Measurements from ENCODE around the gene IGF1R. TPM values are rescaled to one million over a fixed set of nuclear protein-coding genes. Genes with fewer than 3 reads are reported as not detected.

The IGF1R gene
- total RNA-seq, 1 experiment from 2014 or later, result 14.1 TPM

- Histone ChIP-seq H3K4me3 (no peak overlapping the region), H3K27me3 (replicated peaks) (no peaks in the 10 kb centered on the region), H3K27ac (no peak overlapping the region), H3K36me3 (no peaks in the 10 kb centered on the region; the same call in 1 of the 2 replicates), H3K4me1 (replicated peaks) (peaks cover 81% of the 10 kb centered on the region), H3K9me3 (replicated peaks) (no peaks in the 10 kb centered on the region)
- no peak for DNase-seq (ENCODE audit: low read depth in 1 of 2, low spot score in 2 of 2)
Measured at GRCh38 chr15:98722645-98723044, 74.3 kb downstream of the IGF1R start.

GRCh38 chr15:98723195-98723594 is 74.9 kb downstream of the IGF1R start:
- H3K4me3 ChIP-seq, result no peak overlapping the region
- H3K27ac ChIP-seq, result no peak overlapping the region
- H3K4me1 ChIP-seq (replicated peaks), result peaks cover 79% of the 10 kb centered on the region

GRCh38 chr15:98724048-98724447 is 75.7 kb downstream of the IGF1R start:
- no peak for DNase-seq (ENCODE audit: low read depth in 1 of 2, low spot score in 2 of 2)
- H3K4me3 ChIP-seq, result no peak overlapping the region
- H3K9me3 ChIP-seq (replicated peaks), result no peaks in the 10 kb centered on the region
- peaks cover 79% of the 10 kb centered on the region for H3K4me1 ChIP-seq (replicated peaks)
- H3K27ac ChIP-seq, result no peak overlapping the region
- no peaks in the 10 kb centered on the region for H3K27me3 ChIP-seq (replicated peaks)
- no peaks in the 10 kb centered on the region; the same call in 1 of the 2 replicates for H3K36me3 ChIP-seq

More at GRCh38 chr15:98723195-98723594, 74.9 kb downstream of the IGF1R start:
- no peak for DNase-seq (ENCODE audit: low read depth in 1 of 2, low spot score in 2 of 2)
- Histone ChIP-seq H3K9me3 (replicated peaks) (no peaks in the 10 kb centered on the region), H3K36me3 (no peaks in the 10 kb centered on the region; the same call in 1 of the 2 replicates), H3K27me3 (replicated peaks) (no peaks in the 10 kb centered on the region)

- no peak overlapping the region for H3K4me3 ChIP-seq
- H3K27ac ChIP-seq, result no peak overlapping the region
- peaks cover 79% of the 10 kb centered on the region for H3K4me1 ChIP-seq (replicated peaks)
- H3K9me3 ChIP-seq (replicated peaks), result no peaks in the 10 kb centered on the region
- no peaks in the 10 kb centered on the region for H3K27me3 ChIP-seq (replicated peaks)
- no peaks in the 10 kb centered on the region; the same call in 1 of the 2 replicates for H3K36me3 ChIP-seq
- DNase-seq (ENCODE audit: low read depth in 1 of 2, low spot score in 2 of 2), result no peak
Measured at GRCh38 chr15:98724494-98724893, 76.2 kb downstream of the IGF1R start.

- Histone ChIP-seq H3K27ac (peak overlapping the region; percentile 92; the same call in 1 of the 2 replicates), H3K9me3 (replicated peaks) (no peaks in the 10 kb centered on the region), H3K4me3 (no peak overlapping the region), H3K27me3 (replicated peaks) (no peaks in the 10 kb centered on the region), H3K36me3 (no peaks in the 10 kb centered on the region), H3K4me1 (replicated peaks) (peaks cover 77% of the 10 kb centered on the region)
- DNase-seq (ENCODE audit: low read depth in 1 of 2, low spot score in 2 of 2), result no peak
Measured at GRCh38 chr15:98725874-98726273, 77.5 kb downstream of the IGF1R start.

GRCh38 chr15:98727115-98728040 is 79.0 kb downstream of the IGF1R start:
- H3K4me1 ChIP-seq (replicated peaks), result peaks cover 67% of the 10 kb centered on the region
- H3K9me3 ChIP-seq (replicated peaks), result no peaks in the 10 kb centered on the region
- H3K27ac ChIP-seq, result peak overlapping the region; percentile 92
- no peaks in the 10 kb centered on the region for H3K27me3 ChIP-seq (replicated peaks)
- H3K4me3 ChIP-seq, result no peak overlapping the region
- H3K36me3 ChIP-seq, result no peaks in the 10 kb centered on the region
- peak; percentile 98 to 99 for DNase-seq (ENCODE audit: low read depth in 1 of 2, low spot score in 2 of 2)

- H3K36me3 ChIP-seq, result no peaks in the 10 kb centered on the region
- no peak overlapping the region for H3K4me3 ChIP-seq
- peak overlapping the region; percentile 92 for H3K27ac ChIP-seq
- no peaks in the 10 kb centered on the region for H3K9me3 ChIP-seq (replicated peaks)
- DNase-seq (ENCODE audit: low read depth in 1 of 2, low spot score in 2 of 2), result peak in 1 of 2 experiments; percentile 52
- no peaks in the 10 kb centered on the region for H3K27me3 ChIP-seq (replicated peaks)
- peaks cover 58% of the 10 kb centered on the region for H3K4me1 ChIP-seq (replicated peaks)
Measured at GRCh38 chr15:98728082-98728810, 79.9 kb downstream of the IGF1R start.

GRCh38 chr15:98728811-98729160 is 80.4 kb downstream of the IGF1R start:
- peaks cover 53% of the 10 kb centered on the region for H3K4me1 ChIP-seq (replicated peaks)
- H3K36me3 ChIP-seq, result no peaks in the 10 kb centered on the region
- no peak overlapping the region for H3K4me3 ChIP-seq
- DNase-seq (ENCODE audit: low read depth in 1 of 2, low spot score in 2 of 2), result no peak
- no peaks in the 10 kb centered on the region for H3K27me3 ChIP-seq (replicated peaks)
- peak overlapping the region; percentile 92 for H3K27ac ChIP-seq
- H3K9me3 ChIP-seq (replicated peaks), result no peaks in the 10 kb centered on the region

GRCh38 chr15:98729446-98730042 is 81.2 kb downstream of the IGF1R start:
- H3K27me3 ChIP-seq (replicated peaks), result no peaks in the 10 kb centered on the region
- H3K4me1 ChIP-seq (replicated peaks), result peaks cover 57% of the 10 kb centered on the region
- DNase-seq (ENCODE audit: low read depth in 1 of 2, low spot score in 2 of 2), result peak; percentile 88
- no peaks in the 10 kb centered on the region for H3K9me3 ChIP-seq (replicated peaks)
- no peak overlapping the region for H3K4me3 ChIP-seq
- no peaks in the 10 kb centered on the region for H3K36me3 ChIP-seq
- H3K27ac ChIP-seq, result peak overlapping the region; percentile 92

- H3K4me1 ChIP-seq (replicated peaks), result peaks cover 68% of the 10 kb centered on the region
- no peak overlapping the region for H3K27ac ChIP-seq
- H3K27me3 ChIP-seq (replicated peaks), result no peaks in the 10 kb centered on the region
Measured at GRCh38 chr15:98730860-98731711, 82.7 kb downstream of the IGF1R start.

GRCh38 chr15:98731712-98732450 is 83.5 kb downstream of the IGF1R start:
- H3K4me1 ChIP-seq (replicated peaks), result peaks cover 61% of the 10 kb centered on the region
- no peak overlapping the region for H3K27ac ChIP-seq
- no peak for DNase-seq (ENCODE audit: low read depth in 1 of 2, low spot score in 2 of 2)

More at GRCh38 chr15:98730860-98731711, 82.7 kb downstream of the IGF1R start:
- no peak for DNase-seq (ENCODE audit: low read depth in 1 of 2, low spot score in 2 of 2)
- H3K9me3 ChIP-seq (replicated peaks), result no peaks in the 10 kb centered on the region
- 0 out of 2 replicates have a peak, but pooled peaks cover 4% of the 10 kb centered on the region for H3K36me3 ChIP-seq
- no peak overlapping the region for H3K4me3 ChIP-seq

GRCh38 chr15:98733098-98733497 is 84.8 kb downstream of the IGF1R start:
- H3K4me1 ChIP-seq (replicated peaks), result peaks cover 52% of the 10 kb centered on the region
- H3K4me3 ChIP-seq, result no peak overlapping the region
- 0 out of 2 replicates have a peak, but pooled peaks cover 4% of the 10 kb centered on the region for H3K36me3 ChIP-seq
- no peaks in the 10 kb centered on the region for H3K9me3 ChIP-seq (replicated peaks)
- H3K27me3 ChIP-seq (replicated peaks), result no peaks in the 10 kb centered on the region
- DNase-seq (ENCODE audit: low read depth in 1 of 2, low spot score in 2 of 2), result no peak
- H3K27ac ChIP-seq, result no peak overlapping the region

More at GRCh38 chr15:98731712-98732450, 83.5 kb downstream of the IGF1R start:
- H3K27me3 ChIP-seq (replicated peaks), result no peaks in the 10 kb centered on the region
- H3K36me3 ChIP-seq, result 0 out of 2 replicates have a peak, but pooled peaks cover 4% of the 10 kb centered on the region
- no peak overlapping the region for H3K4me3 ChIP-seq
- no peaks in the 10 kb centered on the region for H3K9me3 ChIP-seq (replicated peaks)
